ENCODE data around the gene SORBS2. TPM values are rescaled to one million over a fixed set of nuclear protein-coding genes. Genes with fewer than 3 reads are reported as not detected.

SORBS2 gene
- total RNA-seq, 1 experiment from 2014 or later, result 9.7 TPM

DNA sequence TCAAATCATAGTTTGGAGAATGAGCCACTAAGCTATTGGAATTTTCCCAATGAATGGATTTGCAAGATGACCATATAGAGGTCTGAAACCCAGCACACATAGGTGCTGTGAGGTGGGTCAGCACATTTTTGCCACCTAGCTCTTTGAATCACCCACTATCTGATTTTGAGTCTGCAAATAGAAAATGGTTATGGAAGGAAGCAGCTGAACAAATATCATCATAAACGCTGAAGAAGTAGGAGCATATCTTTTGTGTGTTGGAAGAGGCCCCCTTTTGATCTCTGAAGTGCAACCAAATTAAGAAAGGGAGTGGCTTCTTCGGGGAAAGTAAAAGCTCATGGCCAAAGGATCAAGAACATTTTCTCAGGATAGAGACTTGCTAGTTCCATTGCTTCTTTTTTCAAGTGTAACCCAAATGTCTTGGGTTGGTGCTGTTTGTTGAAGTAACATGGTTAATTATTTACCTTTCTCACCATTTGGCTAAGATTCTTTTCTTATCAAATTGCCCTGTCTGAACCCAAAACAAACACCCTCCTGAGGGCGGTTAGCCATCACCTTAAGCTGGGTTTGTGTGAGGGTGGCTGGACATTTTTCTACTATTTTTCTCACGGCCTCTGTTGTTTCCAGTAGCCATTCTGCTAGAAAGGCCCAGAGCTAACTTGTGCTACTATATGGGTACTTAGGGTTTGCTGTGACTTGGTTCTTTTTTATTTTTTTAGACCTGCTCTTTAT, 18.4 kb upstream of the SORBS2 start:
- H3K4me3 Mint-ChIP-seq, result no peak overlapping the region
- no CpG with 5 or more reads among the region's 4 CpGs for WGBS (ENCODE audit: extremely low coverage, insufficient read length, low lambda C conversion rate)

More for the DNA sequence above, 18.4 kb upstream of the SORBS2 start:
- DNase-seq, result no peak
- Mint-ChIP-seq H3K36me3 (ENCODE audit: insufficient read depth in 1 of 3, low read depth in 3 of 3) (peaks cover 2 to 6% (median 5%) of the 10 kb centered on the region in 3 experiments; a peak in 5 of 7 replicates), H3K27me3 (ENCODE audit: low read depth) (no peaks in the 10 kb centered on the region), H3K27ac (no peak overlapping the region), H3K4me1 (peaks cover 13 to 23% of the 10 kb centered on the region in 2 experiments), H3K9me3 (peaks cover 0 to 7% of the 10 kb centered on the region in 2 experiments; a peak in 2 of 5 replicates)
- H3K79me1 ChIP-seq (ENCODE audit: insufficient read depth, low read depth, low read length, poor library complexity, severe bottlenecking), result no peaks in the 10 kb centered on the region
- no peak overlapping the region for H2BK12ac ChIP-seq (ENCODE audit: insufficient read length, low read depth, low read length)
- H2BK5ac ChIP-seq (ENCODE audit: insufficient read length, low read length), result no peak overlapping the region
- H3K56ac ChIP-seq (ENCODE audit: insufficient read length, low read depth, low read length), result no peak overlapping the region
- no peak overlapping the region for H3K14ac ChIP-seq (ENCODE audit: insufficient read depth, low read length)
- no peak overlapping the region for H3K27ac ChIP-seq (ENCODE audit: insufficient read length, low read depth, low read length)
- H2BK15ac ChIP-seq (ENCODE audit: low read depth, low read length), result no peak overlapping the region
- no peaks in the 10 kb centered on the region for H3K23me2 ChIP-seq (ENCODE audit: insufficient read length, low read depth, low read length, poor library complexity, severe bottlenecking)
- no peaks in the 10 kb centered on the region for H3K4me1 ChIP-seq (ENCODE audit: insufficient read depth, low read length)
- no peak overlapping the region for H4K5ac ChIP-seq (ENCODE audit: insufficient read length, low read depth, low read length)
- no peak overlapping the region for H2BK20ac ChIP-seq (ENCODE audit: low read depth, low read length, poor library complexity, severe bottlenecking)
- H3K9me3 ChIP-seq (ENCODE audit: control insufficient read depth, low read depth, low read length), result peaks cover 7% of the 10 kb centered on the region
- no peak overlapping the region for H2BK120ac ChIP-seq (ENCODE audit: low read depth, low read length, poor library complexity, severe bottlenecking)
- no peak overlapping the region for H3K18ac ChIP-seq (ENCODE audit: insufficient read length, low read depth, low read length)
- H4K20me1 ChIP-seq (ENCODE audit: control insufficient read depth, insufficient read depth, insufficient read length), result peaks cover 2% of the 10 kb centered on the region
- H4K91ac ChIP-seq (ENCODE audit: insufficient read length, low read depth, low read length), result no peak overlapping the region
- H3T11ph ChIP-seq (ENCODE audit: low read length), result no peak overlapping the region
- H3K9ac ChIP-seq (ENCODE audit: extremely low read depth, insufficient read length, low read length), result no peak overlapping the region
- no peak overlapping the region for H2AFZ ChIP-seq (ENCODE audit: low read length)
- no peak overlapping the region for H3K4ac ChIP-seq (ENCODE audit: low read depth, low read length)
- no peak overlapping the region for H3K23ac ChIP-seq (ENCODE audit: insufficient read length, low read depth, low read length)
- no peak overlapping the region for H4K8ac ChIP-seq (replicated peaks; ENCODE audit: insufficient read length, low read depth, low read length)
- no peaks in the 10 kb centered on the region for H3K27me3 ChIP-seq (ENCODE audit: insufficient read depth, low read length)
- TF ChIP-seq, protein P1, sequence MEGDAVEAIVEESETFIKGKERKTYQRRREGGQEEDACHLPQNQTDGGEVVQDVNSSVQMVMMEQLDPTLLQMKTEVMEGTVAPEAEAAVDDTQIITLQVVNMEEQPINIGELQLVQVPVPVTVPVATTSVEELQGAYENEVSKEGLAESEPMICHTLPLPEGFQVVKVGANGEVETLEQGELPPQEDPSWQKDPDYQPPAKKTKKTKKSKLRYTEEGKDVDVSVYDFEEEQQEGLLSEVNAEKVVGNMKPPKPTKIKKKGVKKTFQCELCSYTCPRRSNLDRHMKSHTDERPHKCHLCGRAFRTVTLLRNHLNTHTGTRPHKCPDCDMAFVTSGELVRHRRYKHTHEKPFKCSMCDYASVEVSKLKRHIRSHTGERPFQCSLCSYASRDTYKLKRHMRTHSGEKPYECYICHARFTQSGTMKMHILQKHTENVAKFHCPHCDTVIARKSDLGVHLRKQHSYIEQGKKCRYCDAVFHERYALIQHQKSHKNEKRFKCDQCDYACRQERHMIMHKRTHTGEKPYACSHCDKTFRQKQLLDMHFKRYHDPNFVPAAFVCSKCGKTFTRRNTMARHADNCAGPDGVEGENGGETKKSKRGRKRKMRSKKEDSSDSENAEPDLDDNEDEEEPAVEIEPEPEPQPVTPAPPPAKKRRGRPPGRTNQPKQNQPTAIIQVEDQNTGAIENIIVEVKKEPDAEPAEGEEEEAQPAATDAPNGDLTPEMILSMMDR (conservative IDR thresholded peaks at IDR 0.05), result no peak
- H3K4me2 ChIP-seq (ENCODE audit: insufficient read depth, insufficient read length, low read length), result no peak overlapping the region
- no peak overlapping the region for H2AK5ac ChIP-seq (ENCODE audit: insufficient read length, low read length)
- no peaks in the 10 kb centered on the region for H3K79me2 ChIP-seq (ENCODE audit: insufficient read depth, low read length)
